H9 (cell line): ENCODE measurements around the gene RNF157. TPM values are rescaled to one million over a fixed set of nuclear protein-coding genes. Genes with fewer than 3 reads are reported as not detected.

ENCODE experiments used
- DNase-seq: peaks from one replicate; pipeline ENCODE4 v3.0.0-alpha.2; 2017
- H2AFZ ChIP-seq: one replicate; pipeline ENCODE4 v1.6.1; 2013; ENCODE audit warnings: mild to moderate bottlenecking, low read length, control low read depth, moderate library complexity
- H2AK5ac ChIP-seq: 2 replicates; pipeline ENCODE4 v1.6.1; 2013; ENCODE audit warnings: low read length, control low read depth, mixed read lengths; ENCODE audit not compliant: insufficient read length
- H2BK120ac ChIP-seq: one replicate; pipeline ENCODE4 v1.6.1; 2013; ENCODE audit warnings: low read depth, mild to moderate bottlenecking, low read length, control low read depth, inconsistent platforms; ENCODE audit not compliant: poor library complexity, severe bottlenecking
- H2BK12ac ChIP-seq: 2 replicates; pipeline ENCODE4 v1.6.1; 2013; ENCODE audit warnings: low read length, control low read depth, mixed read lengths, low read depth; ENCODE audit not compliant: insufficient read length
- H2BK15ac ChIP-seq: 2 replicates; pipeline ENCODE4 v1.6.1; 2013; ENCODE audit warnings: low read depth, low read length, control low read depth
- H2BK20ac ChIP-seq: one replicate; pipeline ENCODE4 v1.6.1; 2013; ENCODE audit warnings: low read depth, mild to moderate bottlenecking, low read length, control low read depth, inconsistent platforms; ENCODE audit not compliant: poor library complexity, severe bottlenecking
- H2BK5ac ChIP-seq: 2 replicates; pipeline ENCODE4 v1.6.1; 2013; ENCODE audit warnings: low read length, control low read depth, mixed read lengths; ENCODE audit not compliant: insufficient read length
- H3K14ac ChIP-seq: 2 replicates; pipeline ENCODE4 v1.6.1; 2013; ENCODE audit warnings: low read length, control low read depth; ENCODE audit not compliant: insufficient read depth
- H3K18ac ChIP-seq: 2 replicates; pipeline ENCODE4 v1.6.1; 2013; ENCODE audit warnings: low read depth, mild to moderate bottlenecking, mixed read lengths, low read length, control low read depth; ENCODE audit not compliant: insufficient read length
- H3K23ac ChIP-seq: 2 replicates; pipeline ENCODE4 v1.6.1; 2013; ENCODE audit warnings: low read length, control low read depth, mixed read lengths, low read depth; ENCODE audit not compliant: insufficient read length
- H3K23me2 ChIP-seq: 2 replicates; pipeline ENCODE4 v1.6.1; 2013; ENCODE audit warnings: low read depth, mild to moderate bottlenecking, mixed read lengths, low read length, control low read depth; ENCODE audit not compliant: insufficient read length, poor library complexity, severe bottlenecking
- H3K27ac ChIP-seq: 2 replicates; pipeline ENCODE4 v1.5.1; 2013; ENCODE audit warnings: low read length, control low read depth, mixed read lengths, low read depth; ENCODE audit not compliant: insufficient read length
- H3K27me3 ChIP-seq: 2 replicates; pipeline ENCODE4 v1.6.1; 2013; ENCODE audit warnings: low read length, control low read depth, inconsistent platforms; ENCODE audit not compliant: insufficient read depth
- H3K4ac ChIP-seq: 2 replicates; pipeline ENCODE4 v1.6.1; 2013; ENCODE audit warnings: low read depth, mild to moderate bottlenecking, control low read depth, inconsistent platforms, low read length, moderate library complexity
- H3K4me1 ChIP-seq: 2 replicates; pipeline ENCODE4 v1.6.1; 2013; ENCODE audit warnings: low read length, control low read depth, inconsistent platforms; ENCODE audit not compliant: insufficient read depth
- H3K4me2 ChIP-seq: 2 replicates; pipeline ENCODE4 v1.6.1; 2013; ENCODE audit warnings: low read length, control low read depth, mixed read lengths; ENCODE audit not compliant: insufficient read length, insufficient read depth
- H3K56ac ChIP-seq: 2 replicates; pipeline ENCODE4 v1.6.1; 2013; ENCODE audit warnings: low read depth, mild to moderate bottlenecking, mixed read lengths, low read length, control low read depth; ENCODE audit not compliant: insufficient read length
- H3K79me1 ChIP-seq: 2 replicates; pipeline ENCODE4 v1.6.1; 2013; ENCODE audit warnings: low read depth, mild to moderate bottlenecking, moderate library complexity, low read length, control low read depth, inconsistent platforms; ENCODE audit not compliant: insufficient read depth, poor library complexity, severe bottlenecking
- H3K79me2 ChIP-seq: 2 replicates; pipeline ENCODE4 v1.6.1; 2013; ENCODE audit warnings: low read length, control low read depth, inconsistent platforms; ENCODE audit not compliant: insufficient read depth
- H3K9ac ChIP-seq: 2 replicates; pipeline ENCODE4 v1.6.1; 2013; ENCODE audit warnings: low read length, control low read depth, mixed read lengths; ENCODE audit not compliant: insufficient read length; ENCODE audit errors: extremely low read depth
- H3K9me3 ChIP-seq: one replicate; pipeline ENCODE4 v1.6.1; 2013; ENCODE audit warnings: low read depth, low read length, inconsistent platforms; ENCODE audit not compliant: control insufficient read depth
- H3T11ph ChIP-seq: one replicate; pipeline ENCODE4 v1.6.1; 2013; ENCODE audit warnings: mild to moderate bottlenecking, low read length, control low read depth, inconsistent platforms
- H4K20me1 ChIP-seq: one replicate; pipeline ENCODE4 v1.6.1; 2013; ENCODE audit not compliant: control insufficient read depth, insufficient read length, insufficient read depth
- H4K5ac ChIP-seq: 2 replicates; pipeline ENCODE4 v1.6.1; 2013; ENCODE audit warnings: low read depth, mild to moderate bottlenecking, mixed read lengths, low read length, control low read depth; ENCODE audit not compliant: insufficient read length
- H4K8ac ChIP-seq: replicated peaks from 2 replicates; pipeline ENCODE4 v1.6.1; 2013; ENCODE audit warnings: low read length, control low read depth, mixed read lengths, low read depth; ENCODE audit not compliant: insufficient read length
- H4K91ac ChIP-seq: 2 replicates; pipeline ENCODE4 v1.6.1; 2013; ENCODE audit warnings: low read depth, mild to moderate bottlenecking, moderate library complexity, mixed read lengths, low read length, control low read depth; ENCODE audit not compliant: insufficient read length
- H3K27ac Mint-ChIP-seq, 3 experiments: 2 replicates in 2 of 3; 3 replicates in 1 of 3; pipeline ENCODE4 v1.8.0; 2020 to 2021; ENCODE audit warnings: mixed read lengths in 3 of 3, mild to moderate bottlenecking in 1 of 3, moderate library complexity in 1 of 3
- H3K27me3 Mint-ChIP-seq: 2 replicates; pipeline ENCODE4 v1.8.0; 2021; ENCODE audit warnings: low read depth, mild to moderate bottlenecking, moderate library complexity, mixed read lengths
- H3K36me3 Mint-ChIP-seq, 3 experiments: 2 replicates in 2 of 3; 3 replicates in 1 of 3; pipeline ENCODE4 v1.8.0; 2020 to 2021; ENCODE audit warnings: low read depth in 3 of 3, mixed read lengths in 3 of 3; ENCODE audit not compliant: insufficient read depth in 1 of 3
- H3K4me1 Mint-ChIP-seq, 2 experiments: 2 replicates each; pipeline ENCODE4 v1.8.0; 2020; ENCODE audit warnings: mixed read lengths in 2 of 2
- H3K4me3 Mint-ChIP-seq, 2 experiments: 2 replicates in 1 of 2; 3 replicates in 1 of 2; pipeline ENCODE4 v1.8.0; 2020 to 2021; ENCODE audit warnings: mild to moderate bottlenecking in 2 of 2, mixed read lengths in 2 of 2, moderate library complexity in 1 of 2
- H3K9me3 Mint-ChIP-seq, 2 experiments: 2 replicates in 1 of 2; 3 replicates in 1 of 2; pipeline ENCODE4 v1.8.0; 2020; ENCODE audit warnings: mild to moderate bottlenecking in 2 of 2, mixed read lengths in 2 of 2, moderate library complexity in 1 of 2
- CTCF ChIP-seq: fragments of 200-600 bp; sonication (generic); conservative IDR thresholded peaks from 3 replicates; pipeline ENCODE4 v1.8.0; 2021; ENCODE audit warnings: antibody characterized with exemption, mild to moderate bottlenecking
- WGBS: extraction: QIAGEN DNeasy Blood & Tissue Kit; methylation state at CpG from one replicate; pipeline ENCODE4 v1.1.7; 2013; ENCODE audit warnings: missing lambda C conversion rate, low lambda C conversion rate, mixed read lengths; ENCODE audit not compliant: insufficient read length; ENCODE audit errors: extremely low coverage; 5-methylcytosine and 5-hydroxymethylcytosine counted together
- total RNA-seq: library from RNA; stranded (reverse); gene quantifications from 2 replicates; pipeline ENCODE4 v1.2.1, GENCODE V29; 2021

The RNF157 gene
- total RNA-seq, 1 experiment from 2014 or later = 9.9 TPM

- Histone ChIP-seq H3T11ph (no peak overlapping the region), H3K79me1 (no peaks in the 10 kb centered on the region), H3K27ac (no peak overlapping the region), H2BK5ac (no peak overlapping the region), H4K8ac (no peak overlapping the region), H2BK15ac (no peak overlapping the region), H3K18ac (no peak overlapping the region), H3K4ac (no peak overlapping the region), H4K20me1 (no peaks in the 10 kb centered on the region), H3K79me2 (no peaks in the 10 kb centered on the region), H4K91ac (no peak overlapping the region), H3K9ac (no peak overlapping the region), H3K23ac (no peak overlapping the region), H3K27me3 (no peaks in the 10 kb centered on the region), H2BK120ac (no peak overlapping the region), H4K5ac (no peak overlapping the region), H3K23me2 (no peaks in the 10 kb centered on the region), H3K56ac (no peak overlapping the region), H3K14ac (no peak overlapping the region), H2BK12ac (no peak overlapping the region), H3K9me3 (no peaks in the 10 kb centered on the region), H2AK5ac (no peak overlapping the region), H3K4me1 (peaks cover 2% of the 10 kb centered on the region; the same call in 1 of the 2 replicates), H3K4me2 (no peak overlapping the region), H2AFZ (no peak overlapping the region), H2BK20ac (no peak overlapping the region)
- Mint-ChIP-seq H3K36me3 (no peaks in the 10 kb centered on the region; a peak in 1 of 7 replicates), H3K27me3 (no peaks in the 10 kb centered on the region; the same call in 1 of the 2 replicates), H3K27ac (no peak overlapping the region), H3K4me1 (peaks cover 23 to 40% of the 10 kb centered on the region in 2 experiments), H3K9me3 (no peaks in the 10 kb centered on the region), H3K4me3 (no peak overlapping the region)
- WGBS = no CpG with 5 or more reads among the region's 5 CpGs
- DNase-seq = peak; percentile 18
- TF ChIP-seq CTCF = no peak
These were observed 82.5 kb downstream of the RNF157 start for GRCh38 chr17:76157759-76158158.
